M059J (cell line): ENCODE results near the gene TNFRSF12A. TPM values are rescaled to one million over a fixed set of nuclear protein-coding genes. Genes with fewer than 3 reads are reported as not detected.
"Not testable (repeated sequence)": the region's sequence is repeated elsewhere in the genome, so short reads cannot be mapped to it uniquely, and the experiment has no call there.

Experiments
- DNase-seq: peaks from one replicate; pipeline ENCODE4 v3.0.0-alpha.2; 2012; ENCODE audit warnings: low read depth
- total RNA-seq: library from RNA; depleted of rRNA; stranded (reverse); fragments of >200 nt; shearing (Covaris generic); gene quantifications from 2 replicates; pipeline ENCODE4 v1.2.3, GENCODE V29; 2014; rRNA removed

TNFRSF12A gene
- total RNA-seq, 1 experiment from 2014 or later = 662 TPM

DNA sequence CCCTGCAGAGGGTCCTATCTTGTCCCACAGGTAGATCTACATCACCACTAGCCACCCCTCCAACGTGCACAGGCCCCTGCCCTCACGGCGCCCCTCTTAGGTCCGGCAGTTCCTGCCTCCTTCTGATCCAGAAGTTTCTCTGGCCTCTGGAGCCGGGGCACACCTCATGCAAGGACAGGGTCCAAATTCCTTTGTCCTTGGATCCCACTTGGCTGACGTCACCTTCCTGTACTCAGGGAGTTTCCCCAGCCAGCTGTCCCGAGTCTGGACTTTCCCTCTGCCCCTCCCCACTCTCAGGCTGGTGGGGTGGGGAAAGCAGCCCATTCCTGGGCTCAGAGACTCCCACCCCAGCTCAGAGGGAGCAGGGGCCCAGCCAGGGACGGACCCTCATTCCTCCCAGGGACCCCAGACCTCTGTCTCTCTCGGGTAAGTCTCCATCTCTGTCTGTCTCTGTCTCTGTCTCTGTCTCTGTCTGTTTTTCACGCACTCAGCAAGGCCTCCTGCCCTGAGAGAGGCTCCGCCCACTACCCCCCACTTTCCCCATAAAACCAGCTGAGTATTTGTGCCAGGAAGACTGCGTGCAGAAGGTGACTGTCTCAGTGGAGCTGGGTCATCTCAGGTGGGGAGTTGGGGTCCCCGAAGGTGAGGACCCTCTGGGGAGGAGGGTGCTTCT lies 45.0 kb downstream of the TNFRSF12A start, which contains the start of gene IL32:
Gene IL32 (plus strand): TSS at position 572 of the 673 bp plus-strand sequence. CDS start 172 bp downstream, outside the sequence.
- peak; percentile 85 for DNase-seq

DNA sequence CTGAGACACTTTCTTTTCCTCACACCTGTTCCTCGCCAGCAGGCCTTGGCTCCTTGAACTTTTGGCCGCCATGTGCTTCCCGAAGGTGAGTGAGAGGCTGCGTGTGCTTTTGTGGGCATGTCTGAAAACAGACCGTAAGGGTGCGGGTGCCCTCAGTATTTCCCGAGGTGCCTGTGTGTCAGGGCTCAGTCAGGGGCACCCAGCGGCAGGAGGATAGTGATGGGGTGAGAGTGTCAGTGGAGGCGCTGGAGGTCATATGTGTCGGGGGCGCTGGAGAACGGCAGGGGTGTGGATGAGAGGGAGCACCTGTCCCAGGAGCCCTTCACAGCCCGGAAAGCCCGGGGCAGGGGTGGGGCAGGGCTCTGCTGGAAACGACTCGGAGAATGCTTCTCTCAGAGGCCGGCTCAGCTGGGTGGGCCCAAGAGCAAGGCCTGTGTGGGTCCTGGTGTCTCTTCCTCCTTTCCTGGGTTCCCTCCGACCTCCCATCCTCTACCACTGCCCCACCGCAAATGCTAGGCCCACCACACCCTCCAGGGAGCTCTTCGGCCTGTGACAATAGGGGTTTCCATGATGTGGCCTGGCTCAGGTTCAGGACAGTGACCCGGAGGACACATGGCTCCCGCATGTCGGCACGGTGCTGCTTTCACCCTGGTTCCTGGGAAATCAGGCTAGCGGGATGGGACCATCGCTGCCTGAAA lies 45.7 kb downstream of the TNFRSF12A start:
- no peak for DNase-seq

DNA sequence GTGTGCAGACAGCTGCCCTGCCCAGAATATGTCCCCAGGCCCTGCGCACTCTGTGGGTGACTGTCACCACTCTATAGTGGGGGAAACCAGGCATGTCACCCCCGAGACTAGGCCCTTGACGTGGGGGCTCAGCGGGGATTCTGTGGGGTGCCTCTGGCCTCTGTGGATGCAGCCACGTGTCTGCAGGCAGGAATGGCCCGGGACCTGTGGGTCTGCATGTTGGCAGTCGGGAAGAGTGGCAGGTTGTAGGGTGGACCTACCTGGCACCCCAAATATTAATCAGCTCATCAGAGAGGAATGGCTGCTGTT lies 46.2 kb downstream of the TNFRSF12A start:
- no peak for DNase-seq

GRCh38 chr16:3068487-3068886 lies 48.3 kb downstream of the TNFRSF12A start:
- DNase-seq = no peak

- DNase-seq = not testable (repeated sequence)
These were observed 49.0 kb downstream of the TNFRSF12A start for GRCh38 chr16:3069146-3069545.

GRCh38 chr16:3070608-3071111 lies 50.5 kb downstream of the TNFRSF12A start:
- DNase-seq = no peak

- DNase-seq = no peak
These were observed 51.5 kb downstream of the TNFRSF12A start for GRCh38 chr16:3071655-3072054.

Other genes with a start within 250 kb of the TNFRSF12A start
- gene ELOB, start 243.1 kb upstream of the TNFRSF12A start, total RNA-seq = 351 and 758 TPM in 2 replicates
- not detected in 2 replicates for gene PRSS33, start 232.8 kb upstream of the TNFRSF12A start, total RNA-seq
- not detected in 2 replicates for gene PRSS41, start 221.9 kb upstream of the TNFRSF12A start, total RNA-seq
- gene PRSS21, start 203.1 kb upstream of the TNFRSF12A start, total RNA-seq = not detected in 2 replicates
- 0.12 and 3.9 TPM in 2 replicates for gene ZG16B, start 190.1 kb upstream of the TNFRSF12A start, total RNA-seq
- gene PRSS22, start 162.2 kb upstream of the TNFRSF12A start, total RNA-seq = not detected in 2 replicates
- 97.4 and 112 TPM in 2 replicates for gene FLYWCH2, start 137.2 kb upstream of the TNFRSF12A start, total RNA-seq
- gene FLYWCH1, start 108.4 kb upstream of the TNFRSF12A start, total RNA-seq = 27.0 and 34.0 TPM in 2 replicates
- gene KREMEN2, start 56.1 kb upstream of the TNFRSF12A start, total RNA-seq = 2.1 and 6.3 TPM in 2 replicates
- 24.0 and 38.7 TPM in 2 replicates for gene PAQR4, start 51.0 kb upstream of the TNFRSF12A start, total RNA-seq
- 47.4 and 57.5 TPM in 2 replicates for gene PKMYT1, start 39.9 kb upstream of the TNFRSF12A start, total RNA-seq
- not detected in 2 replicates for gene CLDN9, start 7.4 kb upstream of the TNFRSF12A start, total RNA-seq
- 0.27 and 0.34 TPM in 2 replicates for gene CLDN6, start 2.2 kb upstream of the TNFRSF12A start, total RNA-seq
- gene HCFC1R1, start 3.6 kb downstream of the TNFRSF12A start, total RNA-seq = 28.1 and 47.8 TPM in 2 replicates
- 29.9 and 31.7 TPM in 2 replicates for gene THOC6, start 3.7 kb downstream of the TNFRSF12A start, total RNA-seq
- gene BICDL2, start 16.6 kb downstream of the TNFRSF12A start, total RNA-seq = not detected in 2 replicates
- gene MMP25, start 26.2 kb downstream of the TNFRSF12A start, total RNA-seq = 0.02 TPM in 1 of 2 replicates, not detected in the other
- 51.5 and 62.5 TPM in 2 replicates for gene IL32, start 45.3 kb downstream of the TNFRSF12A start, total RNA-seq
- not detected in 2 replicates for gene ZSCAN10, start 78.9 kb downstream of the TNFRSF12A start, total RNA-seq
- gene ZNF205, start 92.2 kb downstream of the TNFRSF12A start, total RNA-seq = 13.5 and 15.4 TPM in 2 replicates
- gene ZNF213, start 114.7 kb downstream of the TNFRSF12A start, total RNA-seq = 1.1 and 6.2 TPM in 2 replicates
- gene OR1F1, start 167.8 kb downstream of the TNFRSF12A start, total RNA-seq = 0.15 TPM in 1 of 2 replicates, not detected in the other
- 10.0 and 17.4 TPM in 2 replicates for gene ZNF200, start 214.8 kb downstream of the TNFRSF12A start, total RNA-seq
- gene MEFV, start 236.3 kb downstream of the TNFRSF12A start, total RNA-seq = 0.39 TPM in 1 of 2 replicates, not detected in the other